ENCODE results near the gene PPP2R5C. TPM values are rescaled to one million over a fixed set of nuclear protein-coding genes. Genes with fewer than 3 reads are reported as not detected.

Gene PPP2R5C
- total and polyA plus RNA-seq, 9 of the 15 experiments (the other 6 are each of a cell fraction or from before 2014, with no cell fraction given) = 284 to 617 (median 395) TPM

DNA sequence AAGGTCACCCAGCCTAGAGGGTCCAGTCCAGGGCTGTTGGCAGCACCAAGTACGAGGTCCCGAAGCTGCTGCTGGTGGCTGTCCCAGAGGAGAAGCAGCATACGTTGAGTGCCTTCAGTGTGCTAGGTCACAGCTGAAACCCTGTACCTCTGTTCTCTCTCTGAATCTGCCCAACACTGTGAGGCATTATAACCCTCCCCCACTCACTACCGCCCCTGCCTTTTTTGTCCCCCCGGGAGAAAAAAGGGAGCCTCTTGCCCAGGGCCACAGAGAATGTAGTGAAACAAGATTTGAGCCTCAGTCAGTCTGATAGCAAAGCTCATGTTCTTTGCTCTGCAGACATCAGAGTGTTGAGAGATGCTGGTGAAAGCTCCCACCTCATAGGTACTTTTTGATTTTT, 53.4 kb downstream of the PPP2R5C start:
- BruUV-seq (replicated peaks) = no TSS peak
- peaks cover 8% of the 10 kb centered on the region; the same call in 1 of the 2 replicates for H4K20me1 ChIP-seq (replicated peaks; ENCODE audit: control insufficient read depth, insufficient read depth, low read length)
- H3K4me1 ChIP-seq (replicated peaks in 1 of 2; ENCODE audit: control insufficient read depth in 2 of 2, insufficient read depth in 2 of 2, low read length in 2 of 2) = peaks cover 6 to 52% of the 10 kb centered on the region in 2 experiments
- POLR2A ChIA-PET = interaction anchor here (0.8 to 3.7 kb wide), 3 partner anchors 11 to 105 kb away, joined by 3 to 11 read pairs (median 4); no protein-coding TSS in a partner anchor
- FAIRE-seq (no peak), ATAC-seq (no peak; the same call in 2 of the 3 replicates), DNase-seq (ENCODE audit: extremely low read depth in 1 of 4, low spot score in 3 of 4) (no peak)
- H3K9me3 ChIP-seq (replicated peaks; ENCODE audit: control insufficient read depth, insufficient read depth, low read depth, low read length) = no peaks in the 10 kb centered on the region
- peaks cover 11% of the 10 kb centered on the region for H3K9me1 ChIP-seq (ENCODE audit: control insufficient read depth, insufficient read depth, low read length)
- no peaks in the 10 kb centered on the region for H3K27me3 ChIP-seq (ENCODE audit: control insufficient read depth in 2 of 2, insufficient read depth in 2 of 2, low read length in 2 of 2)
- 63% methylated on average over 5 of the region's 5 CpGs for WGBS (ENCODE audit: insufficient coverage, low coverage, missing lambda C conversion rate)
- intact Hi-C loops (cut with micrococcal nuclease) (no loop called here), in situ Hi-C loops (cut with MboI) (no loop called here)
- peak overlapping the region; percentile 48; the same call in 1 of the 3 replicates for H3K27ac ChIP-seq (ENCODE audit: extremely low read depth, low read depth, low read length)
- H3K9ac ChIP-seq (ENCODE audit: insufficient read depth in 1 of 2, low read depth in 2 of 2, low read length in 2 of 2) = peak overlapping the region in 1 of 2 experiments; percentile 82; a peak in 2 of 4 replicates
- CTCF ChIA-PET (ENCODE audit: low intra/inter-chr PET ratio) = no interaction called here
- H3K36me3 ChIP-seq (ENCODE audit: control insufficient read depth, insufficient read depth, low read length) = peaks cover 73% of the 10 kb centered on the region
- peak overlapping the region; percentile 22; the same call in 1 of the 2 replicates for H3K4me2 ChIP-seq (ENCODE audit: insufficient read depth, low read length)
- TF ChIP-seq ZNF696 (CRISPR knock-in tag; conservative IDR thresholded peaks at IDR 0.05) = no peak
- TF ChIP-seq ZNF445 (CRISPR knock-in tag; IDR thresholded peaks at IDR 0.05; ENCODE audit: low read depth) = no peak
- TF ChIP-seq COPS2 (conservative IDR thresholded peaks at IDR 0.05) = no peak
- TF ChIP-seq, protein P1, sequence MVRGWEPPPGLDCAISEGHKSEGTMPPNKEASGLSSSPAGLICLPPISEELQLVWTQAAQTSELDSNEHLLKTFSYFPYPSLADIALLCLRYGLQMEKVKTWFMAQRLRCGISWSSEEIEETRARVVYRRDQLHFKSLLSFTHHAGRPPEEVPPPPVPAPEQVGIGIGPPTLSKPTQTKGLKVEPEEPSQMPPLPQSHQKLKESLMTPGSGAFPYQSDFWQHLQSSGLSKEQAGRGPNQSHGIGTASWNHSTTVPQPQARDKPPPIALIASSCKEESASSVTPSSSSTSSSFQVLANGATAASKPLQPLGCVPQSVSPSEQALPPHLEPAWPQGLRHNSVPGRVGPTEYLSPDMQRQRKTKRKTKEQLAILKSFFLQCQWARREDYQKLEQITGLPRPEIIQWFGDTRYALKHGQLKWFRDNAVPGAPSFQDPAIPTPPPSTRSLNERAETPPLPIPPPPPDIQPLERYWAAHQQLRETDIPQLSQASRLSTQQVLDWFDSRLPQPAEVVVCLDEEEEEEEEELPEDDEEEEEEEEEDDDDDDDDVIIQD (CRISPR knock-in tag; IDR thresholded peaks at IDR 0.05) = no peak
- TF ChIP-seq SOX6 (IDR thresholded peaks at IDR 0.05) = no peak
- TF ChIP-seq ETV6 (IDR thresholded peaks at IDR 0.05; ENCODE audit: borderline replicate concordance in 1 of 2, low read depth in 2 of 2, low read length in 1 of 2) = no peak
- no peak for TF ChIP-seq ETV6 (CRISPR knock-in tag; IDR thresholded peaks at IDR 0.05; ENCODE audit: borderline replicate concordance)
- no peak for TF ChIP-seq POLR3G (IDR thresholded peaks at IDR 0.05; ENCODE audit: extremely low read depth, insufficient read length, insufficient replicate concordance)
- TF ChIP-seq SMARCB1 (IDR thresholded peaks at IDR 0.05; ENCODE audit: insufficient read length, low read depth) = no peak
- no peak for TF ChIP-seq HDAC2 (IDR thresholded peaks at IDR 0.05)
- TF ChIP-seq XRCC4 (IDR thresholded peaks at IDR 0.05; ENCODE audit: extremely low read depth, insufficient read depth, insufficient read length) = no peak
- no peak overlapping the region for H3K4me3 ChIP-seq
- no peak overlapping the region for H2AFZ ChIP-seq (ENCODE audit: low read depth, low read length)
- peaks cover 98% of the 10 kb centered on the region for H3K79me2 ChIP-seq (ENCODE audit: control insufficient read depth, insufficient read depth, low read length)
